Amygdala (tissue), 56 donors: ENCODE measurements around the gene LCNL1.

Experiments used
- DNase-seq, 56 donors: peaks; one replicate each; lab custom pipeline; 2025; lab: John Stamatoyannopoulos, UW

The LCNL1 gene

DNA sequence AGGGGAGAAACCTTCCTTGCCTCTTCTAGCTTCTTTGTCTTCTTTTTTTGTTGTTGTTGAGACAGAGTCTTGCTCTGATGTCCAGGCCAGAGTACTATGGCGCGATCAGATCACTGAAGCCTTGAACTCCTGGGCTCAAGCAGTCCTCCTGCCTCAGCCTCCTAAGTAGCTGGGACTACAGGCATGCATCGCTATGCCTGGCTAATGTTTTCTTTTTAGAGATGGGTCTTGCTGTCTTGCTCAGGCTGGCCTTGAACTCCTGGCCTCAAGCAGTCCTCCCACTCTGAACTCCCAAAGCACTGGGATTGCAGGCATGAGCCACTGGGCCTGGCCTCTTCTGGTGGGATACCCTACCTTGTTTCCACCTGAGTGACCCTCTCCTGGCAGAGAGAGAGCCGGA is 6.1 kb downstream of the LCNL1 start:
- DNase-seq, result no peak

DNA sequence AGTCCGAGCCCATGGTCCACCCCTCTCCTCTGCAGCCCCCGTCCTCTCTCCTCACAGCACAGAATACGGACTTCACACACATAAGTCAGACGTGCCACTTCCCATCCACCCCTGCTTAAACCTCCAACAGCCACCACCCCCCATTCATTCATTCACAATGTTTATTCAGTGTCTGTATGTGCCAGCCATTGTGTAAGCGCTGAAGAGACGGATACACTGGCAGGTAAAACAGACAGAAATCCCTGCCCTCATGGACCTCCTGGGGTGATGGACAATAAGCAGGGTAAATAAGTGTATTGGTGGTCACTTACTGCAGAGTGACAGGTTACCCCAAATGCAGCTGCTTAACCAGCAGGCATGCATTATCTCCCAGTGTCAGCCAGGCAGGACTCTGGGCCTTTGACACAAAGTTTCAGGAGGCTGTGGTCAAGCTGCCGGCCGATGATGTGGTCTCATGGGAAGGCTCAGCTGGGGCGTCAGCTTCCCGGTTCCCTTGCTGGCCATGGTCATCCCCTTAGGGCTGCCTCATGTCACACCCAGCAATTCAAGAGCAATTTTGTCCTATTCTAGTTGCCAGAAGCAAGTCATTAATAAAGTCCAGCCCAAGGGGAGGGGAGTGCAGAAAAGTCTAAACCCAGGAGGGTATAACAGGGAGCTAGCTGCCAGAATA is 7.6 kb downstream of the LCNL1 start:
- DNase-seq, result no peak

DNA sequence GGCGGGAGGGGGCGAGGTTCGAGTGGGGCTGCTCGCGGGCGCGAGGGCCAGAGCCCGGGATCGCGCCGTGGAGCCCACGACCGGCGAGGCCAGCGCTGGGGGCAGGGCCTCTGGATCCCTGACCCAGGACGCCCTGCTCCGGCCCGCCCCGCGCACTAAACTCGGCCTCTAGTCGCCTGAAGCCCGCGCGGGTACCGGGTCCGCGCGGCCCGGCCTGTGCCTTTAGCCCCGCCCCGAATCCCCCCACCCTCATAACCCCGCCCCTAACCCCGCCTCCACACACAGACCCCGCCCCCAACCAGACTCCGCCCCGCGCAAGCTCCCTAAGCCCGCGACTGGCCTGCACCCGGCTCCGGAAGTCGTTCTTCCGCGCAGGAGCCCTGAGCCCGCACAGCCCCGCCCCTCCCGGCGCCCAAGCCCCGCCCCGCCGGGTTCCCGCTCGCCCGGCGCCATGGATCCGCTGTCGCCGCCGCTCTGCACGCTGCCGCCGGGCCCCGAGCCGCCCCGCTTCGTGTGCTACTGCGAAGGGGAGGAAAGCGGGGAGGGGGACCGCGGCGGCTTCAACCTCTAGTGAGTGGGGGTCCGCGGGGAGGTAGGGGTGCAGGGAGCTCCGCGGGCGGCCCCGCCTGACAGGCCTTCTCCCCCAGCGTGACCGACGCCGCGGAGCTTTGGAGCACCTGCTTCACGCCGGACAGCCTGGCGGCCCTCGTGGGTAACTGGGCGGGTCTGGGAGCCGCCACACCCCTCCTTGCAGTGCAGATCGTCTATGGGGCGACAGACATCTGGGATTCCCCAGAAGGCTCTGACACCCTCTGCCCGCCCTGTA is 9.4 kb downstream of the LCNL1 start, which contains the start of gene PAXX:
Gene PAXX, plus strand, starts transcription at position 430 of the 826 bp plus-strand sequence. Its CDS starts 22 bp downstream, at position 452.
- DNase-seq, result peak; percentile 23 to 94 (median 83)

DNA sequence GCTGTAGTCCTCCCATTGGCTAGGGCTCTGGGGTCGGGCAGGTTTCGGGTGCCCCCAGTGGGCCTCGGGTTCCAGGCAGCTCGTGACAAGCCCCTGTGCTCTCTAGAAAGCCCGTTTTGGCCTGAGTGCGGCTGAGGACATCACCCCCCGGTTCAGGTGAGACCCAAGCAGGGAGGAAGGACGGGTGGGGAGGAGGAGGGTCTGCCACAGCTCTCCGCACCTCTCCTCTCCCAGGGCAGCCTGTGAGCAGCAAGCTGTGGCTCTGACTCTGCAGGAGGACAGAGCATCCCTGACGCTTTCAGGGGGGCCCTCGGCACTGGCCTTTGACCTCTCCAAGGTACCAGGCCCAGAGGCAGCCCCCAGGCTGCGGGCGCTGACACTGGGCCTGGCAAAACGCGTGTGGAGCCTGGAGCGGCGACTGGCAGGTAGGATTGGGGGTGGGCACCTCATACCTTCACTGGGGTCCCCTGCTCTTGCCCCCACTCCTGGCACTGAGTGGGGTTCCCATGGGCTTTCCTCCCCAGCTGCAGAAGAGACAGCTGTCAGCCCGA is 10.1 kb downstream of the LCNL1 start:
- no peak for DNase-seq

DNA sequence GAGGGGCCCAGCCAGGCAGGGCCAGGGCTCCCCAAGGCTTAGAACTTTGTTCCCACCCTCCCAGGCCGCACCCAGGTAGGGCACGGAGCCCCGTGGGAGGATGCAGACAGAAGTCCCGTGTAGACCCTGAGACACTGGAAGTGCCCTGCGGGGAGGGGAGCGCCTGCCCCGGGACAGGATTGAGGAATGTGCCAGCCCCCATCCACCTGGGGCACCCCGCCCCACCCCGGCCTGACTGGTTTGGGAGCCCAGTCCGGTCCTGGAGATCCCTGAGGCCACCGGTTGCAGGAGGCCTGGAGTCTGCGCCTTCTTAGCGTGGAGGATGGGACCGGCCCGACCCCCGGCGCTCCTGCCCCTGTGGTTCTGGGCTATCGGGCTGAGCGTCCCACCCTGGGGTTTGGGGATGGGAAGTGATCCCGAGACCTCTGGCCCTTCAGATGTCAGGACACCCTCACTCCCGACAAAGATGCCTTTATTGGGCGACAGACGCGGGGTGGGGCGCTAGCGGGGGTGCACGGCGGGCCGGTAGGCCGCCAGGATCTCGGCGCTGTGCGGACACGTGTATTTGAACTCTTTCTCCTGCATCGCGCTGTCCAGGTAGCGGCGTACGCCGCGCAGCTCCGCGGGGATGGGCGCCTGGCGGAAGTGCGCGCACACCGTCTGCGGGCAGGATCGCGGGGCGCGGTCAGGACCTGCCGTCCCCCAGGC is 11.5 kb downstream of the LCNL1 start:
- DNase-seq, result no peak

DNA sequence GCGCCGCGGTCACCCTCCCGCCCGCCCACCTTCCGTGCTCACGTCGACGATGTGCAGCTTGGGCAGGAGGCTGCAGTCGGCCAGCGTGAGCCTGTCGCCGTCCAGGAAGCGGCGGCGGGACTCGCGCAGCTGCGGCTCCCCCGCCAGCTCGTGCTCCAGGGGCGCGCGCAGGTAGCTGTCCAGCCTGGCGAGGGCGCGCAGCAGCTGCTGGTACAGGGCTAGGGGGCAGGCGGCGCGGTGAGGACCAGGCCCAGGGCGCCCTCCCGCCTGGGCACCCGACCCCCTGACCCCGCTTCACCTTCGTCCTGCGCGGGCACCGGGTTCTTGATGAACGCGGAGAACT is 12.1 kb downstream of the LCNL1 start:
- DNase-seq, result no peak

DNA sequence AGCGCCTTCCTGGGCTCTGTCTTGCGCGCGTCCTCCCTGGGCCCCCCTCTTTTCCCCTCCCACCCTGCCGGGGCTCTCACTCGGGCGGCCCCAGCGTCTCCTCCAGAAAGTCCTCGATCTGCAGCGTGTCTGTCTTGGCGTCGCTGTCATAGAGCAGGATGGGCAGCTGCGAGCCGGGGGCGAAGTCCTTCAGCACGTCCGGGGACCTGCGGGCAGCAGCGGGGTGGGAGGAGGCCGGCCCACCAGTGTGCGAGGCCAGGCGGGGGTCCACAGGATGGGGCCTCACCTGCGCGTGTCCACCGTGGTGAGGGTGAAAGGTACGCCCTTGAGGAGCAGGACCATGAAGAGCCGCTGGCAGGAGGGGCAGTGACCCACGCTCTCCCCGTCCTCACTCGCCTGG is 12.6 kb downstream of the LCNL1 start:
- no peak for DNase-seq

DNA sequence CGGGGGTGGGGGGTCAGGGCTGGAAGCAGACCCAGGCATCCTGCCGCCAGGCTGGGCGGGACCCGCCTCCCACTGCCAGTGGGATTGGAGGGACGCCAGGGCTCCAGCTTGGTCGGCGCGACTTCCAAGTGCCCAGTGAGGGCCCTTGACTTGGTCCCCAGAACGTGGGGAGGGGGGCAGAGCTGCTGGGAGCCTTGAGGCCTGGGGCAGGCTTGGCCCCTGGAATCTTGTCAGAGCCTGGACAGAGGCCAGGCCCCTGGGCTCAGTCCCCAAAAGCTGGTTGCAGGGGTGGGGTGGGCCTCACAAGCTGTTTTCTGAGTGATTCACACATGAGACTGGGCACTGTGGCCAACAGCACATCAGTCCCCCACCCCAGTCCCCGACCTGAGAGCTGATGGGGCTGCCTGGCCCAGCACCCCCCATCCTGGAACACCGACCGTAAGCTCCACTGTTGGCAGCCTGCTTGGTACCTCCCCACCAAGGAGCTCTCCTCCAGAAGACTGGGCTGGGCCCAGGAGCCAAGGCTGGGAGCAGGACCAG is 13.0 kb downstream of the LCNL1 start:
- peak in 14 of 56 donors; percentile 24 to 52 (median 36) for DNase-seq

DNA sequence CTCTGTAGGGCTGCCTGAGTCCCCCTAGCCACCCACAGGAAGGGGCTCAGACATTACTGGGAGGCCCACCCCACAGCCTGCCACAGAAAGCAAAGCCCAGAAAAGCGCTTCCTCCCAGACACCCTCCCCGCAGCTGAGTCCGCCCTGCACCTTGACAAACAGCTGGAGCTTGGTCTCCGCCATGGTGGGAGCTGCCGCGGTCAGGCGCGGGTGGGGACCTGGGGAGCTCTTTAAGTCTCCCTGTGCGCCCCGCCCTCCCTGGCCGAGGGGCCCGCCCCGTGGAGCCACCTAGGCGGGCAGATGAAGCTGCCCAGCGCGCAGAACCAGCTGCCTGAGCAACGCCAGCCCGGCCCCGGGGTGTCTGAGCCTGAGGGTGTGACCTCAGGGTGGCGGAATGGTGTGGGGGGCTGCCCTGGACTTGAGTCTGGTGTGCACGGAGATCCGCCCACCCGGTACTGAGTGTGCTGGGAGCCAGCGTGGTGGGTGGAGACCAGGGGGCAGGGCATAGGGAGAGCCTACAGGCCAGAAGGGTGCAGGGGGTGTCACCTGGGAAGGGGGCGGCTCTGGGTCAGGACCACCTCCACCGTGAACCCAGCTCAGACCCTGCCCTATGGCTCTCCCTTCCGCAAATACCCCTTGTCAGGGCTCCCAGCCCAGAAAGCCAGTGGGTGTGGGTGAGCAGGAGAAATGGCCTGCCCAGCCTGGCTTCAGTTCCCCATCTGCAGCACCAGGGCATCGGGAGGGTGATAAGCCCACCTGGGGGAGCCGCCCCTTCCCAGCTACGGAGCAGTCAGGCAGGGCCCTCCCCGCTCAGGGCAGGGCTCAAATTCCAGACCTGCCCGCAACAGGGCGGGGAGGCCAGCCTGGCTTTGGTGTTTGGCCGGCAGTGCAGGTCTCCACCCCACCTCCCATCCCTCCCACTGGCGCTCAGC is 13.8 kb downstream of the LCNL1 start, which contains the start of gene CLIC3:
Gene CLIC3, minus strand, starts transcription at position 208 of the 932 bp plus-strand sequence. Its CDS starts 25 bp downstream, at position 183.
- DNase-seq, result no peak

DNA sequence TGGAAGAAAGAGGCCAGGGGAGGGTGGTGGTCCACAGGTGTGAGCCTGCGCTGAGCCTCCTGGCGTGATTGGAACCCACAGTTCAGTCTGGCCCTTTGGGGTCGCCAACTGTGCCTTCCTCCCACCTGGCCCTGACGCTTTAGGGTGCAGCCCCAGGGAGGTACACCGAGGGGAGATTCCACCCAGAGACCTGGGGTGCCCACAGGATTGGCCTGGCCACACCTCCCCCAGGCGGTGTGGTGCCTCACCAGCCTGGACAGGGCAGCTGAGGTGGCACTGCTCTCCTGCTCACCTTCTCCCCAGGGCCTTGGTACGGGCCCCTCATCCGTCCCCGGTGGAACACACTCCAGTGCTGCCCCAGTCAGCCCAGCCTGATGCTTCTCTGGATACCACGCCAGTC is 14.6 kb downstream of the LCNL1 start:
- DNase-seq, result no peak

DNA sequence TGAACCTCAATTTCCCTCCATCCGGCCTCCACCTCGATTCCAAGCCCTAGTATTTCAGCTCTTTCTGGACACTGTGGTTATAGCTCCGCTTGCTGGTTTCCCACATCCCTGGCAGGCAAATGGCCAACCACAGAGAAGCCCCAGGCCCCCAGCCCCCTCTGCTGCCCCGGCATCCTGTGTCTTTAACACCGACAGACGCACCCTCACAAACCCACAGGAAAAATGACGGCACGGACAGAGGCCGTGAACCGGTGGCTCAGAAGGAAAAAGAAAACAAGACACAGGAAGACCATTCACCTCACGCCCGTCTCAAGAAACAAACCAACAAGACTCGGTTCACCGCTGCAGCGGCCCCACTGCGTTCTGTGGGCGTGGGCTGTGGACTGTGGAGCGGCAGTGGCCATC is 15.0 kb downstream of the LCNL1 start:
- DNase-seq, result no peak

DNA sequence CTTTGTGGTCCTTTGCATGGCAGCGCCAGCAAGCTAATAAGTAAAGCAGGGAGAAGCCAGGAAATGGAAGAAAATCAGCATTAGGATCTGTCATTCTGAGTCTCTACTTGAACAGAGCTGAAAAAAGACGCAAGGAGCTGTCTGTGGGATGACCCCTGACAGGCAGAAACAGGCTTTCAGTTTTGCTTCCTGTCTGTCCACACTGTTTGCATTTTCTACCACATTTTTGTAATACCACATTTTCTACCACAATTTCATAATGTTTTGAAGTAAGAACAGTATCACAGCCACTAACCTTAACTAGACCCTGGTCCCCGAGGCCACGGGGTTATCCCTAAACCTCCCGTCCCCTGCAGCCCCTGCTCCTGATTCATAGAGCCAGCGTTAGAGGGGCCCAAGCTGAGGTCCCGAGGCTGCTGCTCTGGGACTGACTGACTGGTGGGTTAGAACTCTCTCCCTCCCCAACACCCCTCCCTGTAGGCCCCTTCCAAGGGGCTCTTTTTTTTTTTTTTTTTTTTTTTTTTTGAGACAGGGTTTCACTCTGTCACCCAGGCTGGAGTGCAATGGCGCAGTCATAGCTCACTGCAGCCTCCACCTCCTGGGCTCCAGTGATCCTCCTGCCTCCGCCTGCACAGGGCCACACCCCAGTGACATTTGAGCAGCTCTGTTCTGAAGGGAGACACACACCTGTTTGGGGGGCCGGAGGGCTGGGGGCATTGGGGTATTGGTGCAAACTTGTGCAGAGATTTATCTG is 17.6 kb downstream of the LCNL1 start:
- DNase-seq, result no peak

DNA sequence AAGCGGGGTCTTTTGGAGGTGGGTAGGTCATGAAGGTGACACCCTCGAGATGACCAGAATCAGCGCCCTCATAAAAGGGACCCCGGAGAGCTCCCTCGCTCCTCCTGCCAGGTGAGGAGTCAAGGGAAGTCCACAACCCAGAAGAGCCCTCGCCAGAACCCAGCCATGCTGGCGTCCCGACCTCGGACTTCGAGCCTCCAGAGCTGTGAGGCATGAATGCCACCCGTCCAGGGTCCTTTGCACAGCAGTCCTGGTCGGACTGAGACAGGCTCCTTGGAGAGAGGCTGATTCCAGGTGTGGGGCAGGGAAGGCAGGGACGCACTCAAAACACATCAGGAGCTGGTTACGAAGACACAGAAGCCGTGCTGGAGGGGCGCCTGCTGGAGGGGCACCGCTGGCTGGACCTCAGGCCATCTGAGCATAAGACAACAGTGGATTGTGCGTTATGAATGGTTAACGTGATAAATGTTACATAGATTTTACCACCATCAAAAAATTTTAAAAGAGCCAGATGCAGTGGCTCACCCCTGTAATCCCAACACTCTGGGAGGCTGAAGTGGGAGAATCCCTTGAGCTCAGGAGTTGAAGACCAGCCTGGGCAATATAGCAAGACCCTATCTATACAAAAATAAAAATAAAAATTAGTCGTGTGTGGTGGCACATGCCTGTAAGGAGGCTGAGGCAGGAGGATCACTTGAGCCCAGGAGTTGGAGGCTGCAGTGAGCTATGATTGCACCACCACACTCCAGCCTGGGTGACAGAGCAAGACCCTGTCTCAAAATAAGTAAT is 19.3 kb downstream of the LCNL1 start:
- no peak for DNase-seq

DNA sequence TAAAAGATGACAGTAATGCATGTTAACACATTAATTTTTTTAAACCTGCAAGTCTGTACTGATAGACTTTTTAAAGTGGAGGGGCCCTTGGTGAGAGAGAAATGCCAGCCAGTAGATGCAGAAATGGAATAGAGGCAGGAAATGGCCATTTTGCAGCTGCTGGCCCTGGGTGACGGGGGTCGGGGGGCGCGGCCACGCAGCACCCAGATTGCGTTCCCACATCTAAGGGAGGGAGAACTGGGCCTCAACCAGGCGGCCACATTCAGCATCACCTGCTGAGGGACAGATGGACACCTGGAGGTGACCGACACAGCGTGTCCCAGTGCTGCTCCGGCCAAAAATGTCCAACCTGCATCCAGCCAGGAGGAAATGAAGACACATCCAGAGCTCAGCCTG is 19.9 kb downstream of the LCNL1 start:
- DNase-seq, result no peak

DNA sequence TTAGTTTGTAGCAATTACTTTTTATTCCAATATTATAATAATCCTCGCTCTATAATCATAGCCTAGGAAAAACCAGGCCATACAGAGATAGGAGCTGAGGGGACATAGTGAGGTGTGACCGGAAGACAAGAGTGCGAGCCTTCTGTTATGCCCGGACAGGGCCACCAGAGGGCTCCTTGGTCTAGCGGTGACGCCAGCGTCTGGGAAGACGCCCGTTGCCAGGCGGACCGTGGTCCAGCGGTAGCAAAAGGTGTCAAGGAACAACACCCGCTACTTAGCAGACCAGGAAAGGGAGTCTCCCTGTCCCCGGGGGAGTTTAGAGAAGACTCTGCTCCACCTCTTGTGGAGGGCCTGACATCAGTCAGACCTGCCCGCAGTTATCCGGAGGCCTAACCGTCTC is 21.5 kb downstream of the LCNL1 start:
- DNase-seq, result peak in 10 of 56 donors; percentile 33 to 56 (median 46)

DNA sequence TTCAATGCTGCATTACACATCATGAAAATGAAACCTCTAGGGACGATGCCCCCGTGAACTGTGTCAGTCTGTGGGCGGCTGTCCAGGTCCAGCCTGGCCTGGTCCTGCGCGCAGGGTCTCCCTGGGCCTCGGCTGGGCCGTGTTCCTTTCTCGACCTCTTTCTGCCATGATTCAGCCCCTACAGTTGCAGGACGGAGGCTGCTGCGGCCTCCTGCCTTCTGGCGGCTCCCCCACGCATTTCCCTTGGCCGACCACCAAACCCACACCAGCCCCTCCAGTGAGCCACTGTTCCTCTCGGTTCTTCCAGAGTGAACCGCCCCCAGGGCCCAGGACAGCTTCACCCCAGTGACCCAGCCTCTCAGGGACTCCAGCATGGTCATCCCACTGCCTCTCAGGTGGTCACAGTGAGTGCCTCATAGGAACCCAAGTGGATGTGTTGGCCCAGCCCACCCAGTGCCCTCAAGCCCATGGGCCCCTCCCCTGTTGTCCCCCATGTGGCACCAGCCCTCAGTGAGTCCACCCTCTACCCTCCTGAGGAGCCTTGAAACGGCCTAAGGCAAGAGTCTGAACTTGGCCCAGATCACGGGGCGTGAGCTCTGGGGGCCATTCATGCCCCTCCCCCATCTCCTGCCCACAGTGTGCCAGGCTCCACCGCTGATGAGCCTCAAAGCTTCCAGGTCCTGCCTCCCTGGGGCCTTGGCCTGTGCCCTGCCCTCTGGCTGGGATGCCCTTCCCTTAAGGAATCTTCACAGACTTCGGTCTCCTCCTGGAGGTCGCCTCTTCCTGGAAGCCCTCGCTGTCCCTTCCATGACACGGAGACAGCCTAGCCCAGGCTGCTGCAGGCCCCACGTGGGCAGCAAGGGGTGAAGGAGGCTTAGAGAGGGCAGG is 23.6 kb downstream of the LCNL1 start:
- DNase-seq, result peak in 1 of 56 donors; percentile 12
